Gastroesophageal sphincter (tissue), 4 donors: ENCODE results near the gene MIDN. TPM values are rescaled to one million over a fixed set of nuclear protein-coding genes. Genes with fewer than 3 reads are reported as not detected.

ENCODE experiments used
- ATAC-seq: fragments of 150-250 bp; one replicate; pipeline ENCODE4 v1.9.1; 2016; ENCODE audit warnings: mild to moderate bottlenecking, moderate library complexity
- H3K27ac ChIP-seq, 4 donors: fragments of 200-600 bp; sonication (generic) in 3 of 4; 1 replicate in 3 of 4; 2 replicates in 1 of 4; pipeline ENCODE4 v1.5.1; 2016 to 2019
- H3K27me3 ChIP-seq: fragments of 200-600 bp; sonication (generic); one replicate; pipeline ENCODE4 v1.5.1; 2019
- H3K36me3 ChIP-seq, 2 donors: fragments of 200-600 bp; sonication (generic); one replicate each; pipeline ENCODE4 v1.5.1; 2019; ENCODE audit warnings: control low read depth in 1 of 2
- H3K4me1 ChIP-seq, 3 donors: fragments of 200-600 bp; sonication (generic); 1 replicate in 2 of 3; 2 replicates in 1 of 3; pipeline ENCODE4 v1.5.1; 2016 to 2019; ENCODE audit warnings: control low read depth in 2 of 3
- H3K4me3 ChIP-seq, 2 donors: fragments of 200-600 bp; sonication (generic); one replicate each; pipeline ENCODE4 v1.5.1; 2019; ENCODE audit warnings: mild to moderate bottlenecking in 1 of 2, moderate library complexity in 1 of 2
- H3K9me3 ChIP-seq, 3 donors: fragments of 200-600 bp; sonication (generic); one replicate each; pipeline ENCODE4 v1.5.1; 2017 to 2019; ENCODE audit warnings: control low read depth in 2 of 3
- EP300 ChIP-seq: sonication (generic); formaldehyde crosslinking; IDR thresholded peaks from one replicate; pipeline ENCODE4 v1.6.1; 2017; ENCODE audit warnings: antibody characterized with exemption, mild to moderate bottlenecking
- POLR2A ChIP-seq, 2 donors: fragments of 450-650 bp; IDR thresholded peaks; one replicate each; pipeline ENCODE4 v1.6.1; 2017; ENCODE audit warnings: antibody characterized with exemption in 2 of 2, mild to moderate bottlenecking in 2 of 2, moderate library complexity in 1 of 2
- POLR2AphosphoS5 ChIP-seq: sonication (generic); formaldehyde crosslinking; IDR thresholded peaks from one replicate; pipeline ENCODE4 v1.6.1; 2017; ENCODE audit warnings: antibody characterized with exemption
- WGBS, 2 donors: methylation state at CpG; one replicate each; pipeline ENCODE4 v1.1.5; 2018; ENCODE audit warnings: low coverage in 1 of 2; 5-methylcytosine and 5-hydroxymethylcytosine counted together
- total RNA-seq, 4 donors: library from RNA; depleted of rRNA; stranded (reverse); fragments of >200 nt; gene quantifications; one replicate each; pipeline ENCODE4 v1.1.0, GENCODE V29; 2016
- TF ChIP-seq, protein P1 (sequence below), 4 experiments: fragments of 200-600 bp in 2 of 4; fragments of 450-650 bp in 2 of 4; sonication (generic) in 1 of 4; IDR thresholded peaks; one replicate each; pipeline ENCODE4 v1.5.1; 2017 to 2019; ENCODE audit warnings: antibody characterized with exemption in 4 of 4, mild to moderate bottlenecking in 2 of 4, moderate library complexity in 2 of 4

Gene MIDN
- total RNA-seq, 4 donors from 2014 or later: 20.0 to 40.1 (median 24.2) TPM

DNA sequence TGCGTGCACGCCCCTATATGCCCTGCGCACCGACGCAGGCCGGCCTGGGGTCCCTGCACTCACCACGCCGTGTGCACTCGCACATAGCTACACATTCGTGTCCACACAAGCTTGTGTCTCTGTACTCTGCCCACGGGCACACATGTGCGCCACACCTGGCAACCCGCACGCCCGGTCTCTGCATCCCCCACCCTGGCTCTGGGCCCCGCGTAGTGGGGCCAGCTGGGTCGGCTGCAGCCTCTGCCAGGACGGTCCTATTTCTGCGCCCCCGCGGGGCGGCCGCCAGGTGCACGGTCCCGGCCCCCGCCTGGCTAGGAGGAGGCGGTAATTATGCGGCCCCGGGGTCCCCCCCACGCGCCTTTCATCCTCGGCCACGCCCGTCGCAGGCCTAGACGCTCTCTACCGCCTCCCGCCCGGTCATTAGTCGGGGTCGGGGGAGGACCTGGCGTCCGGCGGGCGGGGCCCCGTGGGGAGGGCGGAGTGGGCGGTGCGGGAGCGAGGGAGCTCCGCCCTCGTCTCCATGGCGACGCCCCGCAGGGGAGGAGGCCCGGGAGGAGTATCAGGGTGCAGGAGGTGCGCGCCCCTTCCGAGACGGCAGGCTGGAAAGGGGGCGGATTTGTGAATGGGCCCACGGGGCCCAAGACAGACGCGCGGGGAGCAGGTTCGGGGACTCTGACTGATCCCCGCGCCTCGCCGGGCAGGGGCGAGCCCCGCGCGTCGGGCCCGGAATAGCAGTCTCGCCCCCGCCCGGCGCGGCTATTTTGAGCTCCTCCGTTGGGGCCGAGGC lies 17.9 kb downstream of the MIDN start:
- Histone ChIP-seq H3K4me1 (peaks cover 4 to 85% (median 65%) of the 10 kb centered on the region in 3 donors), H3K36me3 (peaks cover 0 to 6% of the 10 kb centered on the region in 2 donors), H3K27me3 (no peaks in the 10 kb centered on the region), H3K27ac (peak overlapping the region; percentile 45 to 100 (median 94)), H3K4me3 (peak overlapping the region; percentile 19 to 62), H3K9me3 (no peaks in the 10 kb centered on the region)
- TF ChIP-seq POLR2A (IDR thresholded peaks at IDR 0.05): no peak
- TF ChIP-seq POLR2AphosphoS5: peak; percentile 62
- TF ChIP-seq, protein P1, sequence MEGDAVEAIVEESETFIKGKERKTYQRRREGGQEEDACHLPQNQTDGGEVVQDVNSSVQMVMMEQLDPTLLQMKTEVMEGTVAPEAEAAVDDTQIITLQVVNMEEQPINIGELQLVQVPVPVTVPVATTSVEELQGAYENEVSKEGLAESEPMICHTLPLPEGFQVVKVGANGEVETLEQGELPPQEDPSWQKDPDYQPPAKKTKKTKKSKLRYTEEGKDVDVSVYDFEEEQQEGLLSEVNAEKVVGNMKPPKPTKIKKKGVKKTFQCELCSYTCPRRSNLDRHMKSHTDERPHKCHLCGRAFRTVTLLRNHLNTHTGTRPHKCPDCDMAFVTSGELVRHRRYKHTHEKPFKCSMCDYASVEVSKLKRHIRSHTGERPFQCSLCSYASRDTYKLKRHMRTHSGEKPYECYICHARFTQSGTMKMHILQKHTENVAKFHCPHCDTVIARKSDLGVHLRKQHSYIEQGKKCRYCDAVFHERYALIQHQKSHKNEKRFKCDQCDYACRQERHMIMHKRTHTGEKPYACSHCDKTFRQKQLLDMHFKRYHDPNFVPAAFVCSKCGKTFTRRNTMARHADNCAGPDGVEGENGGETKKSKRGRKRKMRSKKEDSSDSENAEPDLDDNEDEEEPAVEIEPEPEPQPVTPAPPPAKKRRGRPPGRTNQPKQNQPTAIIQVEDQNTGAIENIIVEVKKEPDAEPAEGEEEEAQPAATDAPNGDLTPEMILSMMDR (IDR thresholded peaks at IDR 0.05): peak in 1 of 4 experiments; percentile 15
- 0 to 11% methylated on average over 4 to 10 of the region's 84 CpGs for WGBS, 2 donors
- ATAC-seq: peak; percentile 38

DNA sequence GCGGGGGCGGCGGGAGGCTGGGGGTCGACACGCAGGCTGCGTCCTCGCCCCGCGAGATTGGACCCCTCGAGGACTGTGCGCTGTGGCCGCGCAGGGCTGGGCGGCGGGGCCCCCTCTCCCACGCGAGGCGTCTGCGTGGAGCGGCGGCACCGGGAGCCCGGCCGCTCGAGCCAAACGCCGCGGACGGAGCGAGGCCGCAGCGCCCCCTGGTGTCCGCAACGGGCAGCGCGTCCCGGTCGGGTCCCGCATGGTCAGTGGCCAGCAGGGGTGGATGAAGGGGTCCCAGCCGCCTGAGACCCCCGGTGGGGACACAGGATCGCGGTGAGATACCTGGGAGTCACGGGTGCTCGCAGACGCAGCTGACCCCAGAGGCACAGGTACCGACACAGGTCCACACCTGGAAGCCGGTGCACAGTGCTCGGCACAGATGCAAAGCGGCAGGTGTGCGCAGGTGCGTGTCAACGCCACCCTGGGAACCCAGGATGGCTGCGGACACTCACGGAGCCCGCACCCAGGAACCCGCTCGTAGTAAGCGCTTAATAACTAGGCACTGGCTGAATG lies 18.6 kb downstream of the MIDN start:
- no peak for TF ChIP-seq EP300
- peak in 1 of 2 donors; percentile 28 for TF ChIP-seq POLR2A (IDR thresholded peaks at IDR 0.05)
- TF ChIP-seq, protein P1 (IDR thresholded peaks at IDR 0.05): peak in 3 of 4 experiments; percentile 98 to 100 (median 100)
- TF ChIP-seq POLR2AphosphoS5: peak; percentile 39
- no peaks in the 10 kb centered on the region for H3K9me3 ChIP-seq
- H3K4me1 ChIP-seq: peaks cover 4 to 85% (median 65%) of the 10 kb centered on the region in 3 donors
- peak overlapping the region; percentile 45 to 100 (median 94) for H3K27ac ChIP-seq
- 0% methylated on average over 6 of the region's 59 CpGs; no CpG with 5 or more reads in 1 of the 2 donors for WGBS, 2 donors
- no peaks in the 10 kb centered on the region for H3K27me3 ChIP-seq
- H3K36me3 ChIP-seq: peaks cover 0 to 12% of the 10 kb centered on the region in 2 donors
- peak overlapping the region; percentile 19 to 62 for H3K4me3 ChIP-seq
- ATAC-seq: peak; percentile 6

DNA sequence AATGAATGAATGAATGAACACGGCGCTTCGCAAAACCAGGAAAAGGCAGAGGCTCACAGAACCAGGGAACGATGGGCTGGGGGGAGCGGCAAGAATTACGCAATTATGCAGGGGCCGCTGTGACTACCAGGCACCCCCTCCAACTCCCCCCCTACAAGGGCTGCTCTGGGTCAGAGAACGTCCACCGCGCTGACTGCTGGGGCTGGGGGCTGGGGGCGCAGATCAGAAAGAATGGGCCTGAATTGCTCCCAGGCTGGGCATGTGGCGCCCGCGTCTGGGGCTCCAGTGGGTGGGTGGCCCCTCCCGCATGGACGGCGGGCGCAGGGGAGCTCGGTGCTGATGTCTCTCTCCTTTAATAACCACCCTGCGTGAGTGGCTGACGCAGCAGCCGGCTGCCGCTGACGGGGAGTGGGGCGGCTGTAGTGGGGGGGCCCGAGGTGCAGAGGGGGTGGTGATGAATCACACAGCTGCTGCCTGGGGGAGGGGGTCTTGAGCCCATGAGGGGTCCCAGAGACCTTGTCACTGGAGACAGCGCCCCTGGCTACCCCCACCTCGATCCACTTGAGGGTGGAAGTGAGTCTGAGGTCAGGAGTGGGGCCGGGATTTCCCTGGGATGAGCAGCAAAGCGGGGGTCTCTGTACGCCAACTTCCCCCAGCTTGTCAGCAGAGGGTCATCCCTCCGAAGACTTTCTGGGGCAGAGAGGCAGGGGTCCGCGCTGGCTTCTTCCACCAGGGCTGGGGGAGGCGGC lies 19.3 kb downstream of the MIDN start:
- peaks cover 0 to 19% of the 10 kb centered on the region in 2 donors for H3K36me3 ChIP-seq
- no peaks in the 10 kb centered on the region for H3K9me3 ChIP-seq
- peaks cover 0 to 85% (median 63%) of the 10 kb centered on the region in 3 donors for H3K4me1 ChIP-seq
- no peak for ATAC-seq
- H3K4me3 ChIP-seq: peak overlapping the region in 1 of 2 donors; percentile 62
- H3K27me3 ChIP-seq: no peaks in the 10 kb centered on the region
- WGBS, 2 donors: 0 to 26% methylated on average over 7 to 10 of the region's 35 CpGs
- TF ChIP-seq POLR2A (IDR thresholded peaks at IDR 0.05) (no peak), EP300 (no peak)
- TF ChIP-seq, protein P1 (IDR thresholded peaks at IDR 0.05): no peak
- peak overlapping the region in 3 of 4 donors; percentile 99 to 100 (median 99) for H3K27ac ChIP-seq

DNA sequence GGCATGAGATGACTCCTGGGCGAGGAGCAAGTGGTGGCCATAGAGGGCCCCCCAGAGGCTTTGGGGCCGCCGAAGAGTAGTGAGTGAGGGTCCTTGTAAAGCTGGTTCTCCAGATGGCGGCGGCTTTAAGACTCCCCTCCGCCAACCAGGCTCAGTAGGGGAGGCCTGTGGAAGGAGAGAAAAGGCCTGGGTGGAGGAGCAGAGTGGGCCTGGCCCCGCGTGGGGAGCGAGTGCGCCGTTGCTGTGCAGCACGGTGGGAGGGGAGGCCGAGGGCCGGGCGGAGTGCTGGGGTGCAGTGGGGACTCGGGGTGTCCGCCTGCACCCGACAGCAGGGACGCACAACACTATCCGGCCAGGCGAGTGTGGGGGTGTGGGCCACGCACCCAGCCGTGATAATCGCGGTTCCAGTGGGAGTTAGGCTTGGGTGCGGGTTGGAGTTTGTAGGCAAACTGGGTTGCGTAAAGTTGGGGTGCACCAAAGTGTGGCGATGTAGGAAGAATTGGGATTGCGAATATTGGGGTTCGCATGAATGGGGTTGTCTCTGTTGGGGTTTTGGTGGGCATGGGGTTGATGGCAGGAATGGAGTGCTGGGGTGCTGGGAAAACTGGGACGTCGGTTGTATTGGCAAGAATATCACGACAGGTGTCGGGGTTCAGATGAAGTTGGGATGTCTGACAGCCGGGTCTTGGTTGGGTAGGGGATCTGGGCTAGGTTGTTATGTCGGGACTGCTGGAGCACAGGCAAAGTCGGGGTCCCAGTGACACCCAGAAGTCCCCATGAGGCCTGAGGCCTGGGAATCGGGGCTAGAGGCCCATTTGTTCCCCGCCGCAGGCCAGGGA lies 20.1 kb downstream of the MIDN start:
- H3K4me1 ChIP-seq: peaks cover 0 to 85% (median 69%) of the 10 kb centered on the region in 3 donors
- WGBS, 2 donors: 27 to 54% methylated on average over 4 to 13 of the region's 40 CpGs

More for the DNA sequence above, 20.1 kb downstream of the MIDN start:
- no peak for ATAC-seq
- Histone ChIP-seq H3K36me3 (peaks cover 0 to 27% of the 10 kb centered on the region in 2 donors), H3K27me3 (no peaks in the 10 kb centered on the region), H3K9me3 (no peaks in the 10 kb centered on the region), H3K4me3 (peak overlapping the region in 1 of 2 donors; percentile 96), H3K27ac (peak overlapping the region; percentile 39 to 100 (median 99))
- TF ChIP-seq, protein P1 (IDR thresholded peaks at IDR 0.05): no peak
- TF ChIP-seq POLR2A (IDR thresholded peaks at IDR 0.05) (no peak), EP300 (no peak), POLR2AphosphoS5 (no peak)
